Heart left ventricle (tissue), 13 donors: ENCODE data around the gene PCDHA1.
"Not testable (repeated sequence)": the region's sequence is repeated elsewhere in the genome, so short reads cannot be mapped to it uniquely, and the experiment has no call there.

Source experiments
- POLR2A ChIP-seq, 2 donors: fragments of 450-650 bp; IDR thresholded peaks; one replicate each; pipeline ENCODE4 v1.6.1; 2017; ENCODE audit warnings: antibody characterized with exemption in 2 of 2, mild to moderate bottlenecking in 2 of 2, moderate library complexity in 2 of 2
- TF ChIP-seq, protein P1 (sequence below), 12 donors: fragments of 200-600 bp; sonication (generic) in 4 of 12; IDR thresholded peaks; one replicate each; pipeline versions ENCODE4 v1.5.0 to v1.8.0; 2018 to 2022; ENCODE audit warnings: antibody characterized with exemption in 12 of 12, mild to moderate bottlenecking in 5 of 12
- donor health status: ischemic (EF 13 %, LVEDD 7.1; RV severe dilation, severe dysfunction).
- donor health status: DM: no; HTN: yes; CAD: no.
- donor health status: DM: no; HTN: no; CAD: no.
- donor health status: ischemic (EF 25% LVEDD 6.9; RV normal size, moderate dysfunction).
- donor health status: ischemic (EF 25% LVEDD 5.7; RV mildly dilated, moderate dysfunction).
- donor health status: ischemic (EF 35%, LVEDD 5.7; RV mildly dilated, moderate dysfunction).
- donor health status: nonischemic (EF 11% LVEDD 7.7; RV severe dilation, severe dysfunction).
- donor health status: DM: yes; HTN: yes; CAD: no.
- donor health status: PGD.
- donor health status: ischemic (EF 29% LVEDD 5.4; RV normal size, mild dysfunction).
- donor health status: nonischemic (EF 23%, LVEDD 6.1; RV moderate dilation, normal function).

- TF ChIP-seq, protein P1, sequence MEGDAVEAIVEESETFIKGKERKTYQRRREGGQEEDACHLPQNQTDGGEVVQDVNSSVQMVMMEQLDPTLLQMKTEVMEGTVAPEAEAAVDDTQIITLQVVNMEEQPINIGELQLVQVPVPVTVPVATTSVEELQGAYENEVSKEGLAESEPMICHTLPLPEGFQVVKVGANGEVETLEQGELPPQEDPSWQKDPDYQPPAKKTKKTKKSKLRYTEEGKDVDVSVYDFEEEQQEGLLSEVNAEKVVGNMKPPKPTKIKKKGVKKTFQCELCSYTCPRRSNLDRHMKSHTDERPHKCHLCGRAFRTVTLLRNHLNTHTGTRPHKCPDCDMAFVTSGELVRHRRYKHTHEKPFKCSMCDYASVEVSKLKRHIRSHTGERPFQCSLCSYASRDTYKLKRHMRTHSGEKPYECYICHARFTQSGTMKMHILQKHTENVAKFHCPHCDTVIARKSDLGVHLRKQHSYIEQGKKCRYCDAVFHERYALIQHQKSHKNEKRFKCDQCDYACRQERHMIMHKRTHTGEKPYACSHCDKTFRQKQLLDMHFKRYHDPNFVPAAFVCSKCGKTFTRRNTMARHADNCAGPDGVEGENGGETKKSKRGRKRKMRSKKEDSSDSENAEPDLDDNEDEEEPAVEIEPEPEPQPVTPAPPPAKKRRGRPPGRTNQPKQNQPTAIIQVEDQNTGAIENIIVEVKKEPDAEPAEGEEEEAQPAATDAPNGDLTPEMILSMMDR (IDR thresholded peaks at IDR 0.05): not testable (repeated sequence)
- not testable (repeated sequence) for TF ChIP-seq POLR2A (IDR thresholded peaks at IDR 0.05)
Measured at GRCh38 chr5:140848139-140849102, 62.5 kb downstream of the PCDHA1 start, which contains the start of gene PCDHA9.
